Mesenchymal stem cell (in vitro differentiated cells and primary cell): ENCODE measurements around the gene ENPP6.

Source experiments
- DNase-seq: peaks from one replicate; pipeline ENCODE4 v3.0.0-alpha.2; 2013
- H2AFZ ChIP-seq: one replicate; pipeline ENCODE4 v1.6.1; 2013; ENCODE audit warnings: low read depth, mild to moderate bottlenecking, control low read depth, inconsistent platforms, low read length, moderate library complexity
- H2AK5ac ChIP-seq: 2 replicates; pipeline ENCODE4 v1.6.1; 2013; ENCODE audit warnings: low read length, moderate library complexity, mild to moderate bottlenecking, inconsistent platforms; ENCODE audit not compliant: severe bottlenecking
- H2BK120ac ChIP-seq: one replicate; pipeline ENCODE4 v1.6.1; 2013; ENCODE audit warnings: low read depth, mild to moderate bottlenecking, inconsistent platforms, low read length, moderate library complexity
- H2BK12ac ChIP-seq, 2 experiments: one replicate each; pipeline ENCODE4 v1.6.1; 2013; ENCODE audit warnings: inconsistent platforms in 2 of 2, low read length in 2 of 2, mild to moderate bottlenecking in 2 of 2, moderate library complexity in 2 of 2, control low read depth in 1 of 2
- H2BK15ac ChIP-seq: one replicate; pipeline ENCODE4 v1.6.1; 2013; ENCODE audit warnings: mild to moderate bottlenecking, low read depth, inconsistent platforms; ENCODE audit not compliant: poor library complexity, severe bottlenecking
- H2BK5ac ChIP-seq: 2 replicates; pipeline ENCODE4 v1.6.1; 2013; ENCODE audit warnings: low read depth, mild to moderate bottlenecking, low read length, control low read depth, inconsistent platforms; ENCODE audit not compliant: poor library complexity, severe bottlenecking
- H3K14ac ChIP-seq, 2 experiments: one replicate each; pipeline ENCODE4 v1.6.1; 2013; ENCODE audit warnings: inconsistent platforms in 2 of 2, low read length in 2 of 2, control low read depth in 1 of 2, mild to moderate bottlenecking in 1 of 2, moderate library complexity in 1 of 2
- H3K18ac ChIP-seq, 2 experiments: one replicate each; pipeline ENCODE4 v1.6.1; 2013; ENCODE audit warnings: inconsistent platforms in 2 of 2, low read length in 2 of 2, control low read depth in 1 of 2, low read depth in 1 of 2, mild to moderate bottlenecking in 1 of 2
- H3K23ac ChIP-seq, 2 experiments: one replicate each; pipeline ENCODE4 v1.6.1; 2013; ENCODE audit warnings: inconsistent platforms in 2 of 2, low read length in 2 of 2, mild to moderate bottlenecking in 2 of 2, moderate library complexity in 2 of 2, control low read depth in 1 of 2
- H3K27ac ChIP-seq: 2 replicates; pipeline ENCODE4 v1.5.1; 2013; ENCODE audit warnings: mild to moderate bottlenecking, moderate library complexity, low read length, control low read depth, inconsistent platforms; ENCODE audit not compliant: poor library complexity, severe bottlenecking
- H3K27me3 ChIP-seq, 2 experiments: 2 replicates each; pipeline versions ENCODE4 v1.6.1 to v1.7.0; 2013; ENCODE audit warnings: low read length in 2 of 2, mild to moderate bottlenecking in 2 of 2, moderate library complexity in 2 of 2, control low read depth in 1 of 2, inconsistent platforms in 1 of 2; ENCODE audit not compliant: control insufficient read depth in 1 of 2, insufficient read depth in 1 of 2
- H3K36me3 ChIP-seq, 2 experiments: 2 replicates each; pipeline versions ENCODE4 v1.6.1 to v1.7.0; 2013; ENCODE audit warnings: low read length in 2 of 2, control low read depth in 1 of 2, inconsistent platforms in 1 of 2, low read depth in 1 of 2, mild to moderate bottlenecking in 1 of 2; ENCODE audit not compliant: insufficient read depth in 2 of 2, control insufficient read depth in 1 of 2
- H3K4ac ChIP-seq, 2 experiments: one replicate each; pipeline ENCODE4 v1.6.1; 2013; ENCODE audit warnings: inconsistent platforms in 2 of 2, low read length in 2 of 2, mild to moderate bottlenecking in 2 of 2, moderate library complexity in 2 of 2, control low read depth in 1 of 2, low read depth in 1 of 2
- H3K4me1 ChIP-seq: 2 replicates; pipeline ENCODE4 v1.6.1; 2013; ENCODE audit warnings: low read depth, low read length, control low read depth; ENCODE audit not compliant: control insufficient read depth, insufficient read depth
- H3K4me2 ChIP-seq: 2 replicates; pipeline ENCODE4 v1.6.1; 2013; ENCODE audit warnings: low read length, mild to moderate bottlenecking, inconsistent platforms; ENCODE audit not compliant: poor library complexity, severe bottlenecking
- H3K4me3 ChIP-seq, 2 experiments: 2 replicates each; pipeline versions ENCODE4 v1.5.1 to v1.7.0; 2013; ENCODE audit warnings: low read length in 2 of 2, mild to moderate bottlenecking in 2 of 2, control low read depth in 1 of 2, low read depth in 1 of 2; ENCODE audit not compliant: insufficient read depth in 1 of 2
- H3K79me1 ChIP-seq: replicated peaks from 2 replicates; pipeline ENCODE4 v1.6.1; 2013; ENCODE audit warnings: mild to moderate bottlenecking, control low read depth, low read length, inconsistent platforms; ENCODE audit not compliant: poor library complexity, severe bottlenecking
- H3K9ac ChIP-seq: 2 replicates; pipeline ENCODE4 v1.7.0; 2013; ENCODE audit warnings: mild to moderate bottlenecking, low read length, moderate library complexity
- H3K9me3 ChIP-seq: 2 replicates; pipeline ENCODE4 v1.7.0; 2013; ENCODE audit warnings: mild to moderate bottlenecking, low read length; ENCODE audit not compliant: control insufficient read depth
- H4K8ac ChIP-seq: one replicate; pipeline ENCODE4 v1.6.1; 2013; ENCODE audit warnings: inconsistent platforms, mild to moderate bottlenecking, low read length, moderate library complexity
- H4K91ac ChIP-seq: one replicate; pipeline ENCODE4 v1.6.1; 2013; ENCODE audit warnings: mild to moderate bottlenecking, low read length, inconsistent platforms
- WGBS: methylation state at CpG from one replicate; pipeline ENCODE4 v1.1.7; 2013; ENCODE audit warnings: mixed read lengths; 5-methylcytosine and 5-hydroxymethylcytosine counted together

The ENPP6 gene

GRCh38 chr4:184259081-184259480 is 41.4 kb upstream of the ENPP6 start:
- Histone ChIP-seq H2BK5ac (no peak overlapping the region), H3K9me3 (no peaks in the 10 kb centered on the region), H2AK5ac (no peak overlapping the region), H3K4me3 (no peak overlapping the region), H3K27ac (no peak overlapping the region), H2AFZ (no peak overlapping the region), H4K8ac (no peak overlapping the region), H3K79me1 (no peaks in the 10 kb centered on the region), H2BK120ac (no peak overlapping the region), H3K27me3 (peaks cover 6 to 17% of the 10 kb centered on the region in 2 experiments), H2BK12ac (no peak overlapping the region), H3K18ac (no peak overlapping the region), H3K9ac (no peak overlapping the region), H3K14ac (no peak overlapping the region), H3K4ac (no peak overlapping the region), H4K91ac (no peak overlapping the region), H3K23ac (no peak overlapping the region), H3K36me3 (no peaks in the 10 kb centered on the region), H2BK15ac (no peak overlapping the region), H3K4me1 (no peaks in the 10 kb centered on the region), H3K4me2 (no peak overlapping the region)
- DNase-seq = no peak
- WGBS = 93% methylated on average over 2 of the region's 3 CpGs

GRCh38 chr4:184255871-184256642 is 38.4 kb upstream of the ENPP6 start:
- H3K27ac ChIP-seq = no peak overlapping the region
- WGBS = 90% methylated on average over 22 of the region's 22 CpGs
- no peaks in the 10 kb centered on the region for H3K4me1 ChIP-seq
- no peaks in the 10 kb centered on the region for H3K36me3 ChIP-seq
- H4K91ac ChIP-seq = no peak overlapping the region
- H2BK120ac ChIP-seq = no peak overlapping the region
- no peak for DNase-seq
- H3K4ac ChIP-seq = no peak overlapping the region
- no peaks in the 10 kb centered on the region for H3K79me1 ChIP-seq
- no peak overlapping the region for H3K14ac ChIP-seq
- no peak overlapping the region for H2BK12ac ChIP-seq
- no peak overlapping the region for H3K4me2 ChIP-seq
- no peak overlapping the region for H2BK15ac ChIP-seq
- no peak overlapping the region for H3K9ac ChIP-seq
- H2AFZ ChIP-seq = no peak overlapping the region
- H2AK5ac ChIP-seq = no peak overlapping the region
- H4K8ac ChIP-seq = no peak overlapping the region
- H3K18ac ChIP-seq = no peak overlapping the region
- H3K27me3 ChIP-seq = peaks cover 6 to 17% of the 10 kb centered on the region in 2 experiments
- no peaks in the 10 kb centered on the region for H3K9me3 ChIP-seq
- no peak overlapping the region for H3K4me3 ChIP-seq
- H2BK5ac ChIP-seq = no peak overlapping the region
- H3K23ac ChIP-seq = no peak overlapping the region

GRCh38 chr4:184255361-184255760 is 37.7 kb upstream of the ENPP6 start:
- no peak for DNase-seq
- no peak overlapping the region for H2BK12ac ChIP-seq
- no peak overlapping the region for H2BK5ac ChIP-seq
- no peak overlapping the region for H3K27ac ChIP-seq
- no peaks in the 10 kb centered on the region for H3K9me3 ChIP-seq
- H2BK15ac ChIP-seq = no peak overlapping the region
- H2AK5ac ChIP-seq = no peak overlapping the region
- no peaks in the 10 kb centered on the region for H3K79me1 ChIP-seq
- H2AFZ ChIP-seq = no peak overlapping the region
- H3K23ac ChIP-seq = no peak overlapping the region
- no peak overlapping the region for H3K9ac ChIP-seq
- H4K91ac ChIP-seq = no peak overlapping the region
- H3K27me3 ChIP-seq = peaks cover 6 to 17% of the 10 kb centered on the region in 2 experiments
- H3K36me3 ChIP-seq = no peaks in the 10 kb centered on the region
- no peak overlapping the region for H3K4me2 ChIP-seq
- no peaks in the 10 kb centered on the region for H3K4me1 ChIP-seq
- no peak overlapping the region for H2BK120ac ChIP-seq
- no peak overlapping the region for H3K4me3 ChIP-seq
- H3K14ac ChIP-seq = no peak overlapping the region
- no peak overlapping the region for H4K8ac ChIP-seq
- no peak overlapping the region for H3K4ac ChIP-seq
- H3K18ac ChIP-seq = no peak overlapping the region
- WGBS = 82% methylated on average over 4 of the region's 4 CpGs

GRCh38 chr4:184253072-184253420 is 35.4 kb upstream of the ENPP6 start:
- Histone ChIP-seq H3K9me3 (no peaks in the 10 kb centered on the region), H3K27me3 (peaks cover 0 to 14% of the 10 kb centered on the region in 2 experiments), H3K4me2 (no peak overlapping the region), H3K36me3 (no peaks in the 10 kb centered on the region), H3K9ac (no peak overlapping the region), H2BK12ac (no peak overlapping the region), H2AFZ (no peak overlapping the region), H2BK15ac (no peak overlapping the region), H3K23ac (no peak overlapping the region), H4K8ac (no peak overlapping the region), H2BK120ac (no peak overlapping the region), H4K91ac (no peak overlapping the region), H3K4me3 (no peak overlapping the region), H3K27ac (no peak overlapping the region), H3K18ac (no peak overlapping the region), H2AK5ac (no peak overlapping the region), H3K79me1 (no peaks in the 10 kb centered on the region), H3K14ac (no peak overlapping the region), H3K4ac (no peak overlapping the region), H3K4me1 (no peaks in the 10 kb centered on the region), H2BK5ac (no peak overlapping the region)
- no peak for DNase-seq
- 96% methylated on average over 24 of the region's 24 CpGs for WGBS
